ENCODE results near the gene C4BPA.

The C4BPA gene

DNA sequence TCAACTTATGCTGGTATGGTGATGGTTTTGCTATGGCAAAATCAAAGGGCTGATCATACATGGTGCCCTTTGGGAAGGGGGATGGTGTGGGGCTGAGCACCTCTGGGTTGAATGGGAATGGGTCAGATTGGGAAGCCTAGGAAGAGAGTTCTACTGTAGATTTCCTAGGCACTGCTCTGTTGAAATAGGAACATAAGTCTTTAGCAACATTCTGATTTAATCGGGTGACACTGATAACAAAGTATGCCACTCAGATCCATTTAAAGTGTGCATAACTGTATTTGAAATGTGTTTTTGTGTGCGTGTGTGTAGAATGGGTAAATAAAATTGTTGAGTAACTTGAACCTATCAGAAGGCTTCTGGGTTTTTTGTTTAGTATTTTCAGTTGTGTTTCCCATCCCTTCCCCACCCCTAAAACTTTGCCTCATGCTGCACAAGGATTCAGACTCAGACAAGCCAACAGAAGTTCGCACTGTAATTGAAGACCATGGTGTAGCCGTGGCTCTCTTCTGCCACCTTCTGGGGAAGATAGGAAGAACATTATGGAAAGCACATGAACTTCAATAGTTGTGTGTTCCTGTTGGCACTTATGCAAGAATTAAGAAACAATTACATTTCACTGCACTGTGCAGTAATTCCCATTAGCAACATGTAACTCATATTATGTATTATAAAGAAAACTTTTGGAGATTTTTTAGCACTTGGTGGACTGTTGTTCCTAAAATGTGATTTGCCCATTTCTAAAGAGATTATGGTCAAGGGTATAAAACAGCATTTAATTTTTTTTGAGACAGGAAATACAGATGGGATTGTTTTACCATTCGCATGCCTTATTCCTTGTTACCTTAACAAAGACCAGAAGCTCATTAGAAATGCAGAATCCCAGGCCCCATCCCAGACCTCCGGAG, 26.3 kb upstream of the C4BPA start:
- peak in 1 of 2 experiments; percentile 49 for DNase-seq

GRCh38 chr1:207078578-207079132, 25.4 kb upstream of the C4BPA start:
- DNase-seq = no peak

GRCh38 chr1:207079706-207080241, 24.3 kb upstream of the C4BPA start:
- no peak for DNase-seq

DNA sequence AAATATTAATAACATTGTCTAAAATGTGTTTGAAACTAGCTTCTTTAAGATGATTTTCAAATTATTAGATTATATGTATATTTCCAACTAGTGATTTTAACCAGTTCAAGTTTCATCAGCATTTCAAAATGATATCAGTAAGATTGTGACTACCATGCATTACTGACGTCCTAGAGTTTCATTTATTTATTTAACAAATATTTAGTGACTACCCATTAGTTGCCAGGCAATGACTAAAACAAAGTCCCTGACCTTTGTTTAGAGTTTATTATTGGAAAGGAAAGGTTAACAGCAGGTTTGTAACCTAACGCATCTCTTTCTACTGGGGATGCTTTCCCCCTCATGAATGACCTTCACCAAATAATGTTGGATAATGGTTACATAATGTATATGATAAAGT, 22.9 kb upstream of the C4BPA start:
- no peak for DNase-seq

- no peak for DNase-seq
Observed at GRCh38 chr1:207081806-207082205, 22.2 kb upstream of the C4BPA start.

GRCh38 chr1:207084232-207084631, 19.8 kb upstream of the C4BPA start:
- DNase-seq = no peak

- DNase-seq = peak; percentile 1 to 27
Observed at GRCh38 chr1:207084701-207085180, 19.3 kb upstream of the C4BPA start.

DNA sequence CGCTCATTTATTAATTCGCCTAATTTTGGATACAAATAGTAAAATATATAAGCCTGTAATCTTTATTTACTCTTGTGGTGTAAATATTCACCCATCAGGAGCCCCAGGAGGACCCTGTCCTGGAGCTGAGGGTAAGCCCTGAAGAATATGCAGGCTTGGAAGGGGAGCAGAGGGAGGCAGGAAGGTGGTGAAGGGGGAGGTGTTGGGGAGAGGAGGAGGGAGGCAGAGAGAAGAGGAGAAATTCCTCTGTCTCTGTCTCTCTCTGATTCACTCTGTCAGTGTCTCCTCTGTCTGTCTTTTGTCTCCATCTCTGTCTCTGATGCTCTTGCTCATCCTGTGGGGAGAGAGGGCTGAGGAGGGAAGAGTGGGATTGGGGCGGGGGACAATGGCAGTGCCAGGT, 18.1 kb upstream of the C4BPA start:
- DNase-seq = no peak

DNA sequence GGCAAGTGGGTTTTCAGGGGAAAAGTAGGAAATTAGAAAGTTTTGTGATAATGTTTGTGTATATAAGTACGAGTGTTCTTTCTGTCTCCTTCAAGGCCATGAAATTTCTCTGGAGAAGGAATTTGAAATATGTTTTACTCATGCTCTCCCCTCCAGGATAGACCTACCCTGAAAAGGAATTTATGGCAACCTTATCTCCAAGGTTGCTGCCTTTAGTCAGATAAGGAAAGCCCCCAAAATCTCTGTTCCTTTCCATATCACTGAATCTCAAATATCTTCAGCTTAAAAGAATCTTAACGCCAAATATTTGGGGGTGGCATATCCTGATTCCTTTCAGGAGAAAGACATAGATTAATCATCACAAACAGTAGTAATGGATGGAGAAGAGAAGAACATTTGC, 15.9 kb upstream of the C4BPA start:
- no peak for DNase-seq

DNA sequence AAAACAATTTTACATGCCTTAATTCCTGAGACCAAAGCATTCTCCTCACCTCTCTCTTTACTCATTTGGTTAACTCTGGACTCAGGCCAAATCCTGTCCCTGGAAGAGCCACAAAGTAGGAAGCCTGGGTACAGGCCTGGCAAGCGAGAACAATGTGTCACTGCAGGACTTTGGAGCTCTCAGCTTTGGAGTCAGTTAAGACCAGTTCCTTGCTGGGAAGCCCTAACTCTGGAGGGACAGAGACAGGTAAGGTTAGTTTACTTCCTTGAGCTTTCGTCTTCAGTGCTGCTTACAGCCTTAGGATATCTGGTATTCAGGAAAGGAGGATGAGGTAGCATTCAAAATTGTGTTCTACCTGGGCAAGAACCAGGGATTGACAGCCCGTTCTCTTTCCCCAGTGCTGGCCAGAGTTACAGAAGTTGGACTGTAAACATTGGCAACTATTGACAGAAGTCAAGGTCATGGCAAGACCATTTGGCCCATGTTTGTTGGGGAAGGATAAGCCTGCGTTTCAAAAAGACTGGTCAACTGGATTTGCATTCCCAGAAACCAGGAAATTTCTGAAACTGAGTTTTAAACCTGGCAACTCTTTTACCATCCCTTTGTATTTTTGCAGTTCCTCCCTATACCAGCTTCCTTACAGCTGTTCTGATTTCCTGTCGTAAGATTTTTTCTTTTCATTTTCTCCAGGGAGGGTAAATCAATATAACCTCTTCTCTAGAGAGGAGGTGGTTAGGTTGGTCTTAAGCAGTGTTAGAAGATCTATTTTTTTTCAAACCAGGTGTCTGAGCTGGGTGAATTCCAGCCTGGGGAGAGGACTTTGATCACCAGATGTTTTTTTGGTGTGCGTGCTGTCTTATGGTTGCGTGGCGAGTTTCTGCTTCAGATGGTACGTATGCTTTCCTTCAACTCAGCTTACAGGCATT, 15.1 kb upstream of the C4BPA start, which contains the start of gene C4BPB:
Gene C4BPB, plus strand, starts transcription at position 160 of the 926 bp plus-strand sequence. Its CDS starts 672 bp downstream, at position 832.
- no peak for DNase-seq

DNA sequence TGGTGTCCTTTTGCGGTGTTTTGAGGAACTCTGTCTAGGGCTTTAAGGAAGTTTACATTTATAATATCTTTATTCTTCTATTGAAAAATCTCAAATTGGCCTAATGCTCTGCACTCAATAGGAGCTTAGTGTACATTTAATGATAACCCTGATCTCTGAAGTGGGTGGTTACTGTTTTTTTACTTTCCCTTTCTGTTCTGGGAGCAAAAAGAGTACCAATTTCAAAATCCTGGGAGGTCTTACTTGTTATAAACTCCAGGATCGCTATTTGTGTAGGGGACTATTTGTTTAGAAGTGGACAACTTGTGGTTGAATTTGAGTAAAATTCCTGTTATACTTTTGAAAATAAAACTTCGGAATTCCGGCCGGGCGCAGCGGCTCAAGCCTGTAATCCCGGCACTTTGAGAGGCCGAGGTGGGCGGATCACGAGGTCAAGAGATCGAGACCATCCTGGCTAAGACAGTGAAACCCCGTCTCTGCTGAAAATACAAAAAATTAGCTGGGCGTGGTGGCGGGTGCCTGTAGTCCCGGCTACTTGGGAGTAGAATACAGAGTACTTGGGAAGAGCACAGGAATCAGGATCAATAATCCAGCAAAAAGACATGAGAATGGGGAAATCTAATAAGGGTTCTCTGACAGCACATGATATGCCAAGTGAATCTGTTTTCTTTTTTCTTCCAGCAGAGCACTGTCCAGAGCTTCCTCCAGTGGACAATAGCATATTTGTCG, 14.2 kb upstream of the C4BPA start:
- no peak for DNase-seq

DNA sequence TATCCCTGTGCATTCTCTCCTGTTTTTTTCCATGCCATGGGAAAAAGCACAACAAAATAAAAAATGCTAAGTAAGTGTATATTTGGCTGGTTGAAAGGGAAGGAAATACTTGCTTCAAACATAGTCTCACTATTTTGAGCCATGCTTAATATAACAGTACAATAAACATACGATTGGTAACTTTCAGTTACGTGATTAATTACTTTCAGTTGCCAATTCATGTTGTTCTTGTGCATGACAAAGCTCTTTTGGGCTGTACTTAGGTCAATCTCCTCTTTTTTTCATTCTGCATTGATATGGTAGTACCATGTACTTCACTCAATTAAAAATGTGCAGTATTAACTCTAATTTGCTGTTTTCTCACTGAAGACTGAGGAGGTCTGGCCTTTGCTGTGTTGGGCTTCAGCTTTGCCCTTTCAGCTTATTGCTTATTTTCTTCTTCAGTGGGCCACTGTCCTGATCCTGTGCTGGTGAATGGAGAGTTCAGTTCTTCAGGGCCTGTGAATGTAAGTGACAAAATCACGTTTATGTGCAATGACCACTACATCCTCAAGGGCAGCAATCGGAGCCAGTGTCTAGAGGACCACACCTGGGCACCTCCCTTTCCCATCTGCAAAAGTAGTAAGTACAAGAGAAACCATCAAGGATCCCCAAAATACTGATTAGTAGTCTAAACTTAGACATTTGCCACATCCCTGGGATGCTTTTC, 12.7 kb upstream of the C4BPA start:
- DNase-seq = no peak

DNA sequence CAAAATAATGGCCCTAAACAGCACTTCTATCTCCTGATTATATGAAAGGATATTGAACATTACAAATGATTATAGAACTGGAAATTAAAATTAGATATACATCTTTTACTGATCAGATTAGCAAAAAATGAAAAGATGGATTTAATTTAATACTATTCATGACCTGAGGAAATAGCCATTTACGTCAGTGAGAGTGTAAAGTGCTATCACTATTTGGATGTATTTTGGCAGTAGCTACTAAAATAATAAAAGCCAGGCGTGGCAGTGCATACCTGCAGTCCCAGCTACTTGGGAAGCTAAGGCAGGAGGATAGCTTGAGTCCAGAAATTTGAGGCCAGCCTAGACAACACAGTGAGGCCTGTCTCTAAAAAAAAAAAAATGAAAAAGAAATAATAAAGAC, 10.1 kb upstream of the C4BPA start:
- no peak for DNase-seq

- no peak for DNase-seq
Observed at GRCh38 chr1:207097871-207098324, 6.1 kb upstream of the C4BPA start.

- DNase-seq = no peak
Observed at GRCh38 chr1:207101720-207102119, 2.3 kb upstream of the C4BPA start.

DNA sequence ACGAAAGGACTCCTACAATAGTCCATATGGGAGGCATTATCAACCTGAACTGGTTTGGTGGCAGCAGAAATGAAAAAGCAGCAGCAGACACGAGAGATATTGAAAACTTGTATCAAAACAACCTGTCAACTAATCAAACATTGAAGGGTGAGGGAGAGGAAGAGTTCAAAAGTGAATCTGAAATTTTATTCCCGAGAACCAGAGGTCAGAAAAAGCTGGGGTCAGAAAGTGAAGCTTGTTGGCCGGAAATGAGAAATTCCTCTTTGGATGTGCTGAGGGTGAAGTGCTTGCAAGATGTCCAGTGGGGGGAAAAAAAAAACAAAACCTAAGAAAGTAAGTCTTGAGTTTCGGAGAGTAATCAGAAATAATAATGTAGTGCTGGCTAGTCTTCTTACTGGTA, 1.9 kb upstream of the C4BPA start:
- no peak for DNase-seq

DNA sequence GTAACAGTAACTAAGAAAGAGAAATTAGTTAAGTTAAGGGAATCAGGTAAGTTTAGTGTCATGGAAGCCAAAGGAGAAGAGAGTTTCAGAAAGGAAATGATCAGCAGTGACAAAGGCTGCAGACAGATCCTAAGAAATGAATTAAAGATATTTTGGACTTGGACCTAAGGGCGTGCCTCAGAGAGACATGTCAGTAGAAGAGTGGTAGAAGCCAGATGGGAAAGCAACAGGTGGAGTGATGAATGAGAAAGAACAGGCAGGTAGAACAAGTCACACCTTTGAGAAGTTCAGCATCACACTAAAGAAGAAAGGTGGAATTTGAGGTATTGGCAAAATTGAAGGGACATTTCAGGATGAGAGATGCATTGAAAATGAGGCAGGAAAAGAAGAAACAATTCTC, 1.4 kb upstream of the C4BPA start:
- no peak for DNase-seq

DNA sequence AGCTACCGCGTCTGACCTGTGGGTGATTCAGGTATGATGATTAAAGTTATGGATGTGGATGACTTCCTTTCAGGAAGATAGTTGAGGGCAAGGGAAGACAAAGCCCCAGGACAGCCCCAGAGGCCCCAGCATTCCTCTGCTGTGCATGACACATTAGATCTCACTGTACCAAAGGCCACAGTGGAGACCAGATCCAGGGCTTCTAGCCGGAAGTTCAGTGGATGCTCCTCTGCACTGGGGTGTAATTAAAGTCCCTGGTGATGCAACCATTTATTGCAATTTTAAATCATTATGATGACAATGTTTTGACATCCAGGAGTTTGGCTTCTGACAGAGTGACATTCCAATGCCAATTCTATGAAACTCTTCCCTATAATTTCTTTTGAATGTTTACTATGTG, 5.0 kb downstream of the C4BPA start:
- no peak for DNase-seq

DNA sequence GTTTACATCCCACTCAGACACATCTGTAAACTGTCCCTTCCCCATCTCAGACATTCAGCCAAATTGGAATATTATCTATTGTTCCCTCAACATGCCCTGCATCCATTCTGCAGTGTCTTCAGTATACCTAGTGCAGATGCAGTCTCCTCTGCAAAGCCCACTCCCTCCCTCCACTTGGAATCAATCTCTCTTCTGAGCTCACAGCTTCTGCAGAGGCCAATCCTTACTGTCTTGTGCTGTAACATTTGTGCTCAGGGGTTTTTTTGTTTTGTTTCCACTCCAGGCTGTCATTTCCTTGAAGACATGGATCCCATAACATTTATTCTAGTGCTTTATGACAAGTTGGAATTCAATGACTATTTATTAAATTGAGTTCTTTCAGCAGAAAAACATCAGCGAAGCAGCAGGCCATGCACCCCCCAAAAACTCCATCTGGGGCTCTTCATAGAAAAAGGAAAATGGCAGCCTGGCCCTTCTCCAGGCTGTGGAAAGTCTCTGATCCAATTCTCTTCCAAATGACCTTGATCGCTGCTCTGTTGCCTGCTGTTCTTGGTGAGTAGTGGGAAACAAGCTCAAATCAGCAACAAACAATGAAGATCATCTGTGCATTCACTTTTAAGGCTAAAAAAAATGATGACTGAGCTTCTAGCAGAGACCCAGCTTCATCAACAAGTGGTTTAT, 8.7 kb downstream of the C4BPA start:
- no peak for DNase-seq

GRCh38 chr1:207115269-207115668, 11.2 kb downstream of the C4BPA start:
- DNase-seq = no peak

DNA sequence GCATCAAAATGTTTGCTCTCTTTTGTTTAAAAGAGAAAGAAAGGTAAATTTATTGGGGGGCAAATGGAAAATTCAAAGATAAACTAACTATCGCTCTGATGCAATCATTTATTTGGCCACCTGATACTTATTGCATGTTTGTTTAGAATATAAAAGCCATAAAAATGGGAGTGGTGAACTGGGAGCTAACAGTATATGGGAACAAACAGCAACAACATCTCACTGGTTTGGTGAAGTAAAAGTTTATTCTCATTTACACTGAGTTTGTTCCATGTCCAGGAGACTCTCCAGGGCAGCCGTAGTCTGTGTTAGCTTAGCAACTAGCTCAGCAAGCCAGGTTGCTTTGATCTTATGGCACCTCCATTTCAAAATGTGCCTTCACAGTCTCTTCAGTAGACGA, 20.4 kb downstream of the C4BPA start:
- no peak for DNase-seq

Measured in SW 1271 (cell line).